Measurements from ENCODE around the gene ZFYVE28. TPM values are rescaled to one million over a fixed set of nuclear protein-coding genes. Genes with fewer than 3 reads are reported as not detected.

Gene ZFYVE28
- total RNA-seq, 6 donors from 2014 or later: 10.8 to 51.3 (median 15.2) TPM

GRCh38 chr4:2341261-2341841 is 77.1 kb downstream of the ZFYVE28 start:
- Histone ChIP-seq H3K9me3 (no peaks in the 10 kb centered on the region), H3K4me3 (no peak overlapping the region), H3K27ac (no peak overlapping the region), H3K36me3 (peaks cover 0 to 19% (median 5%) of the 10 kb centered on the region in 4 donors), H3K27me3 (no peaks in the 10 kb centered on the region), H3K4me1 (no peaks in the 10 kb centered on the region)
- ATAC-seq (ENCODE audit: low FRiP score in 2 of 2) (no peak), DNase-seq (peak; percentile 11 to 79)
- TF ChIP-seq POLR2AphosphoS5 (IDR thresholded peaks at IDR 0.05) (no peak), EP300 (IDR thresholded peaks at IDR 0.05) (no peak), POLR2A (IDR thresholded peaks at IDR 0.05) (no peak), CTCF (IDR thresholded peaks at IDR 0.05) (no peak)
- WGBS, 2 donors: 95 to 96% methylated on average over 28 of the region's 28 CpGs

- Histone ChIP-seq H3K36me3 (peaks cover 0 to 21% (median 7%) of the 10 kb centered on the region in 4 donors), H3K9me3 (no peaks in the 10 kb centered on the region), H3K27me3 (no peaks in the 10 kb centered on the region), H3K4me1 (no peaks in the 10 kb centered on the region), H3K27ac (no peak overlapping the region), H3K4me3 (no peak overlapping the region)
- ATAC-seq (ENCODE audit: low FRiP score in 2 of 2): peak; percentile 6 to 20
- WGBS, 2 donors: 86 to 96% methylated on average over 15 to 27 of the region's 27 CpGs
- TF ChIP-seq POLR2AphosphoS5 (IDR thresholded peaks at IDR 0.05) (no peak), POLR2A (IDR thresholded peaks at IDR 0.05) (no peak), CTCF (IDR thresholded peaks at IDR 0.05) (no peak), EP300 (IDR thresholded peaks at IDR 0.05) (no peak)
- DNase-seq: peak; percentile 15 to 55
Observed at GRCh38 chr4:2340272-2341061, 78.0 kb downstream of the ZFYVE28 start.

GRCh38 chr4:2339458-2340271 is 78.8 kb downstream of the ZFYVE28 start:
- H3K27me3 ChIP-seq: no peaks in the 10 kb centered on the region
- H3K4me3 ChIP-seq: no peak overlapping the region
- WGBS, 2 donors: 83 to 100% methylated on average over 2 to 24 of the region's 39 CpGs
- ATAC-seq (ENCODE audit: low FRiP score in 2 of 2) (no peak), DNase-seq (peak; percentile 15 to 72)
- H3K4me1 ChIP-seq: no peaks in the 10 kb centered on the region
- TF ChIP-seq POLR2A (IDR thresholded peaks at IDR 0.05): no peak
- no peak for TF ChIP-seq POLR2AphosphoS5 (IDR thresholded peaks at IDR 0.05)
- no peak for TF ChIP-seq EP300 (IDR thresholded peaks at IDR 0.05)
- TF ChIP-seq CTCF (IDR thresholded peaks at IDR 0.05): no peak
- H3K36me3 ChIP-seq: peaks cover 0 to 25% (median 8%) of the 10 kb centered on the region in 4 donors
- no peak overlapping the region for H3K27ac ChIP-seq
- H3K9me3 ChIP-seq: no peaks in the 10 kb centered on the region

DNA sequence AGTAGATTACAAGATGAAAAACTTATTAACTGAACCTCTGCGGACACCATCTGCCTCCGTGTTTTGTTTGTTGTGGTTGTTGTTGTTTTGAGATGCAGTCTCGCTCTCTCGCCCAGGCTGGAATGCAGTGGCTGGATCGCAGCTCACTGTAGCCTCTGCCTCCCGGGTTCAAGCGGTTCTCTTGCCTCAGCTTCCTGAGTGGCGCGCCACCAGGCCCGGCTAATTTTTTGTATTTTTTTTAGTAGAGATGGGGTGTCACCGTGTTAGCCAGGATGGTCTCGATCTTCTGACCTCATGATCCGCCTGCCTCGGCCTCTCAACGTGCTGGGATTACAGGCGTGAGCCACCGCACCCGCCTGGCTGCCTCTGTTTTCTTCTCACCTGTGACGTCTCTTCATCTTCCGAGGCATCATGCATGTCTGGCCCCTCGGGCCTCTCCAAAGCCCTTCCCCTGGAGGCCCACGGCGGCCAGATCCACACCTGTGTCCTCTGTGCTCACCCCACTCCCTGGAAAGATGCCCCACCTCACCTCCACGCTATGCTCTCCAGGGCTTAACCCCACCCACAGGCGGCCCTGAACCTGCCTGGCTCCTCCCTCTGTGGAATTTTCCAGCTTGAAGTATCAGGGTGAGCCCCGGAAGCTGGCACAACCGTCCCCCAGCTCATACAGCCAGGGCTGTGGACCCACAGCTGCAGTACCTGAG is 79.5 kb downstream of the ZFYVE28 start:
- 89 to 93% methylated on average over 24 to 27 of the region's 27 CpGs for WGBS, 2 donors
- Histone ChIP-seq H3K9me3 (no peaks in the 10 kb centered on the region), H3K4me1 (peaks cover 0 to 5% (median 3%) of the 10 kb centered on the region in 4 donors), H3K27me3 (no peaks in the 10 kb centered on the region), H3K36me3 (peaks cover 0 to 25% (median 8%) of the 10 kb centered on the region in 4 donors), H3K4me3 (no peak overlapping the region), H3K27ac (no peak overlapping the region)
- no peak for TF ChIP-seq EP300 (IDR thresholded peaks at IDR 0.05)
- no peak for TF ChIP-seq POLR2AphosphoS5 (IDR thresholded peaks at IDR 0.05)
- TF ChIP-seq CTCF (IDR thresholded peaks at IDR 0.05): no peak
- no peak for TF ChIP-seq POLR2A (IDR thresholded peaks at IDR 0.05)
- ATAC-seq (ENCODE audit: low FRiP score in 2 of 2): no peak
- DNase-seq: peak in 1 of 2 donors; percentile 42
